SK-N-SH (cell line): ENCODE measurements around the gene NLGN1.

Source experiments
- CTCF ChIP-seq: fragments of 200-600 bp; sonication (generic); IDR thresholded peaks from 2 replicates; pipeline ENCODE4 v1.6.1; 2017; ENCODE audit warnings: antibody characterized with exemption, mild to moderate bottlenecking, moderate library complexity
- EP300 ChIP-seq, 2 experiments: IDR thresholded peaks; 2 replicates each; pipeline versions ENCODE4 v1.4.0 to v1.6.1; 2012; ENCODE audit warnings: borderline replicate concordance in 1 of 2, low read depth in 1 of 2, low read length in 1 of 2
- GABPA ChIP-seq: IDR thresholded peaks from 2 replicates; pipeline ENCODE4 v1.4.0; 2012; ENCODE audit warnings: low read depth, mild to moderate bottlenecking
- NFIC ChIP-seq: IDR thresholded peaks from 2 replicates; pipeline ENCODE4 v1.4.0; 2012; ENCODE audit warnings: borderline replicate concordance
- RAD21 ChIP-seq: IDR thresholded peaks from 2 replicates; pipeline ENCODE4 v1.6.1; 2012; ENCODE audit warnings: mild to moderate bottlenecking, low read length

- no peak for TF ChIP-seq CTCF
- TF ChIP-seq NFIC, result no peak
- no peak for TF ChIP-seq GABPA
- TF ChIP-seq EP300 (IDR thresholded peaks at IDR 0.05; ENCODE audit: borderline replicate concordance in 1 of 2, low read depth in 1 of 2, low read length in 1 of 2), result no peak
- TF ChIP-seq RAD21, result no peak
Observed at GRCh38 chr3:174266476-174266875, 868.9 kb downstream of the NLGN1 start.
